ENCODE data around the gene BCDIN3D.

The BCDIN3D gene

DNA sequence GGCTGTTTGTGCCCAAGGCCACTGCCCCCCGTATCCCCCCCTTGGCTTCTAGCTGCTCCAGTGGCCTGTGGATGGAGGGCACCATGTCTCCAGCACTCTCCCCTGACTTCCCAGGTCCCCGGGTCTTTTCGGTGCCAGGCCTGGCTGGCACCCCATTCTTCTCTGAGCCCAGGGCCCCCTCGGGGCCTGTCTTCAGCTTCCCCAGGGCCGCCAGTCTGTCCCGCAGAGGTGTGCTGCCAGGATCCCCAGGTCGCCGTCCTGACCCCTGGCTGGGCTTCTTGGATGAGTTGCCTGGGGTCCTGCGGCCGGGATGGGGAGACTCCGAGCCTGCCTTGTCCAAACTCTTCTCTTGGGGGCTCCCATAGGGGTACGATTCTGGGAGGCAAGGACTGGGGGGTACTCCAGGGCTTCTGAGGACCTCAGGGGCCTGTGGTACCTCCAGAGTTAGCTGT, 47.2 kb downstream of the BCDIN3D start:
- DNase-seq (ENCODE audit: low read depth), result no peak

- no peak for DNase-seq (ENCODE audit: low read depth)
Measured at GRCh38 chr12:49794811-49795653, 47.9 kb downstream of the BCDIN3D start.

GRCh38 chr12:49794021-49794420, 48.9 kb downstream of the BCDIN3D start:
- DNase-seq (ENCODE audit: low read depth), result no peak

DNA sequence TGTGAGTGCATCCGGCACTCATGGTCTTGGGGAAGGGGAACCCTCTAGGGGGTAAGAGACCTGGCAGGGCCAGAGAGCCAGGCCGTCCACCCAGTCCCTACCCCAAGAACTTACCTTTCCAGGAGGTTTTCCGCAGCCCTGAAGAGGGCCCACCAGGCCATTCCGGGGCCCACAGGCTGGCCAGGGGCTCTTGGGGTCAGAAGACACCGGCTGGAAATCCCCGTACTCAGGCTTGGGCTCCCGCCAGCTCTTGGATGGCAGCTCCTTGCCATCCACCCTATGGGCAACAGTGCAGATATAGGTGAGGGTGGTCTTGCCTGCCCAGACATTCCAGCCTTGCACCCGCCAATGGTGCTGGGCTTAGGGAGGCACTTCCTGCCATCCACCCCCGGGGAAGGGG, 49.3 kb downstream of the BCDIN3D start:
- DNase-seq (ENCODE audit: low read depth), result no peak

- no peak for DNase-seq (ENCODE audit: low read depth)
Measured at GRCh38 chr12:49792976-49793580, 49.8 kb downstream of the BCDIN3D start.

DNA sequence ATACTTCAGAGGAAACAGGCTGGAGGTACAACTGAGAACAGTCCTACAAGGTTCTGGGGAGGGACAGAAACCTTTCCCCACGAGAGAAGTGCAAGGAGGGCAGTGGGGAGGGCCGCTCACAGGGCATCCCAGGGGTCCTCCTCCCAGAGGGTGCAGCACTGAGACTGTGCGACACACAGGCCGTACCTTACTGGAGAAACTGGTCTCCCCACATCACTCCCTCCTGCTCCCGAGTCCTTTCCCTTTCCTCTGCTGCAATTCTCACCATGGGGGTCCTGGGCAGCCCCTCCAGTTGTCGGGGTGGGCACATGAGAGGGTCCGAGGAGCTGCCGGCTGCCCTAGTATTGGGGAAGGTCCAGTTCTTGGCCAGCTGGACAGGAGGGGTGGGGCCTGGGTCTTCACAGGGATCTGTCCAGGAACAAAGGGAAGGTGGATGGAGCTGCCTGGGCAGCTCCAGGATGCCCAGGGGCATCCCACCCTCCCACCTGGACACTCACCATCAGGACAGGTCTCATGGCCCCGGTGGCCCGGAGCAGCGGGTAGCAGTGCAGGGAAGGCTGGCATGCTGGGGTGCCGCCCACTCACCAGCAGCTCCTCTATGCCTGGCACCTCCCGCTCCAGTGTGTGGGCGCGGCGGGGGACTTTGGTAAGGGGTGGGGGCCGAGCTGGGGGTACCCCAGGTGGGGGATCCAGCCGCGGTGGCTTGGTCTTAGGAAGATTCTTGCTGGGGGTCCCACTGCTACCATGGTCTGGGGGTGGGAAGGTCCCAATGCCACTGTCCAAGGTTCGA, 50.5 kb downstream of the BCDIN3D start:
- no peak for DNase-seq (ENCODE audit: low read depth)

DNA sequence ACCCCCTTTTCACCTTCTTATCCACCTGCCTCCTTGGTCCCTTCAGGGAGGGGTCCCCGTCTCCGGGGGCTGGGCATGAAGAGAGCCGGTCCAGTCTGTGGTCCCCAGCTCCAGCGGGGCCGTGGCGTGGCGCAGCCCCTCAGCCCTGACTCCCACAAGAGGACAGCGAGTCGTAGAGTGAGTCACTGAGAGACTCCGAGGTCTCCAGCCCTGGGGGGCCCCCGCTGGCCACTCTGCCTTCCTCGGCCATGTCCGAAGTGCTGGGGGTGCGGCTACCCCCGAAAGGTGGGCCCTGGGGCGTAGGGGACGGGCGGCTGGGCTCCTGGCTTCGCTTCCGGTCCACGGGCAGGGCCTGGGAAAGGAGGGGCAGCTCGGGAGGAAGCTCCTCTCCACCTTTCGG, 51.2 kb downstream of the BCDIN3D start:
- no peak for DNase-seq (ENCODE audit: low read depth)

DNA sequence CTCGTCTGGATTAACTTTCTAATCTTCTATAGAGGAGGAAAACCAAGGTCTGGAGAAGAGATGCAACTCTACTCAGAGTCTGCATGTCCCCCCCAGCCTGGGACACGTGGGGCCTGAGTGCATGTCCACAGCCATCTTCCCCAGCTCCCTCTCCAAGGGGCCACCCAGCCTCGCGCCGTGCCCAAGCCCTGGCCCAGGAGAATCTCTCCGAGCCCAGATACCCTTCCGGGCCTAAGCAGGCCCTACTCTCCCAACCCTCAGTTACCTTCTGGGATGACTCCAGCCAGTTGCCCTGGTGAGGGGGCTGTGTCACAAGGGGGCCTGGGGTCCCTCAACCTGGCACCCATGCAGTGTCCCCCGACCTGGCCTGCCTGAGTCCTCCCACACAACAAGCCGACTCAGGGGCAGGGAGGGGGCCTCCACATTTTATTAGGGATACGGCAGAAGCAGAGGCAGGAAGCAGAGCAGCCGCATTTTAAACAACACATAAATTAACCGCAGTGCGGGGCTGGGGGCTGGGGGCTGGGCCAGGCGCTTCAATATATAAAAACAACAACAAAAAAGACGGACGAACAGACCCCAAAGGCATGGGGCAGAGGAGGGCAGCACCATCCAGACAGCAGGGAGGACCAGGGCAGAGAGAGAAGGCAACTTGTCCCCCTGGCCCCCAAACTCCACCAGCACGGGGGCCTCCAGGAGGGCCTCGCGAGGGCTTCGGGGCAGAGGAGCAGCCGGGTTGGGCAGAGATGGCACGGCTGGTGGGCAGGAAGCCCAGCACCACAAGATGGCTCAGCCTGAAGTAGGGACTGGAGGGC, 52.0 kb downstream of the BCDIN3D start:
- no peak for DNase-seq (ENCODE audit: low read depth)

DNA sequence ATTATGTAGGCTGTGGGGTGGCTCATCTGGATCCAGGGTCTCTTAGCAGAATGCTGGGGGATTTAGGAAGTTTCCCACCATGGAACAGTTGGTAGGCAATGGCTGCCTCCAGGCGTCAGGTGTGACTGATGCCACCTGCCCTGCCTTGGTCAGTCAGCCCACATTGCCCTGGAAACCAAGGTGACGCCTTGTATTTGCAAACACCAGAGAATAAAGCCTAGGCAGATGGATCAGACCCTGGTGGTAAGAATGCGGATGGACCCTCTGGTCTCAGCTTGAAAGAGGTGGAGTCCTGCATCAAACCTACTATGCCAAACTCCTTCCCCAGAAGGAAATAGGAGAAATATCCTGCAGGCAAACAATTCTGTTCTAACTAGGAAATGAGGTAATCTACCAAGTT, 52.9 kb downstream of the BCDIN3D start:
- DNase-seq (ENCODE audit: low read depth), result no peak

GRCh38 chr12:49787672-49788071, 55.2 kb downstream of the BCDIN3D start:
- DNase-seq (ENCODE audit: low read depth), result no peak
